GM21390 (cell line): ENCODE measurements around the gene RASAL2.

Experiments used
- ATAC-seq: cut with Tn5 transposase; IDR thresholded peaks from one replicate; pipeline ENCODE4 v1.9.1; 2021; ENCODE audit not compliant: unreplicated experiment

RASAL2 gene

DNA sequence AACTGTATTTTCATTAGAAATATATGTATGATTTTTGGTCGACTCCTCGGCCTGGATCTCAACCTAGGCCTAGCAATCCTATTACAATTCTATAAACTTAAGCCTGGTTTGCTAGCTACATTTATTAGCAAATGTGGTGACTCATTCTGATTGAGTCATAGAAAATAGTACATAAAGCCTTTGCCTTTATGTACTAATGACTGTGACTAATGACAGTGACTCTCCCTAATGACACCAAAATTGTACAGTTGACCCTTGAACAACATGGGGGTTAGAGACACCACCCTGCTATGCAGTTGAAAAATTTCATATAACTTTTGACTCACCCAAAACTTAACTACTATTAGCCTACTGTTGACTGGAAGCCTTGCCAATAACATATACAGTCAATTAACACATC lies 324.0 kb downstream of the RASAL2 start:
- ATAC-seq = no peak

DNA sequence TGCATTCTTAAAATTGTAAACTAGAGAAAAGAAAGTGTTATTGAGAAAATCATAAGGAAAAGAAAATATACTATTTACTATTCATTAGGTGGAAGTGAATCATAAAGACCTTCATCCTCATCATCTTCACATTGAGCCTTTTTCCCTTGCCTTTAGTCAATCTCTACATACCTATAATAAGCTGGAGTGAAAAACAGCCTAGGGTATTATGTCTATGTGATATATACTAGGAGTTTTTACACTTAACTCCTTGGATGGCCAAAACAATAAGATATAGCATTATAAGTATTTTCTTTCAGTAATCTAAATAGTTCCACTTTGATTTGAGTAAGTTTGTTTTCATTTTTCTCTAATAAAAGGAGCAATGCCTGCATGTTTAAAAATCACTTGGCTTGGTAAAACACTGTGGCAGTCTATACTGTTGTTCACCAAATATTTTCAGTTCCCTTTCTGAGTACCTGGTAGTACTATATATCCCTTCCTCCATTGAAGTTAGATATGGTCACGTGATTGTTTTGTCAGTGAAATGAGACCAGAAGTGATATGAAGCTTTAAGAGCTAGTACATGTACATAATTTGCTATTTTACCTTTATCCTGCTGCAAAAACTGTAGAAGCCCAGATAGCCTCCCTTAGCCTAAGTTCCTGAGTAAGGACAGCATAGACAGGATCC lies 324.5 kb downstream of the RASAL2 start:
- ATAC-seq = peak; percentile 92

DNA sequence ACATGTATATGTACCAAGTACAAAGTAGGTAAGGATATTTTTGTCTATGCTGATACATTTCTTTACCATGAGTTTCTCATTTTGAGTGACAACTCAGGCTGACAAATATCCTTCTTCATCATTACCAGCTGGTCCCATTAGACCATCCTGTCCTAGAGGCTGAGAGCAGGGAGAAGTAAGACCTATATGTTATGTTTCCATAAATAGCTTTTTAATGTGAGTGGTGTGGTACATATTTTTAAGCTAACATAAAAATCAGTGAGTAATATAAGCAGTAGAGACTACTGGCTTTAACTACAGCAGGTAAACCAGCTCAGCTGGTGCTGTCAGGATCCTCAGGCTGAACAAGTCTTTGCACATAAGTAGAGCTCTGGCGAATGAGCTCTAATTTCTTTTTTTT lies 340.5 kb downstream of the RASAL2 start:
- ATAC-seq = no peak

DNA sequence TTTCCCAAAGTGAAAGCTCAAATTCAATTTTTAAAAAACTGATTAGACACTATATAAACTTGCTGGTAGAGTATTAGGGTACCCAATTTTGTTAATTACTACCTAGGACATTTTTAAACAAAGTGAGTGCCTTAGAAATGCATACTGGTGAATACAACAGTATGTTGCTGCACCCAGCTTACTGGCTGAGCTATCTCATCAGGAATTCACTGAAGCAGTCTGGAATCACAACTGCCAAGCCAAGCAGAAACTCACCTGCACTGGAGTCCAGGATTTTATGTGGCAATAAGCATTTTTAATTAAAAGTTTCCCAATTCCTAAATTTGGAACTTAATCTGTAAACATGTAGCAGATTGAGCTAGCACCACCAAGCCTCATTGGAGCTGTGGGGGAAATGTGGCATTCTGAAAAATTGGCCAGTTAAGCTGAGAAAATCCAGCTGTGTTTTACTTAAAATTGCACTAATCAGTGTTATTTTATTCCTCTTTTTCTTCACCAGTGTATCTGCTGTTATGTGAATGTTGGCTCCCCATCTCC lies 341.1 kb downstream of the RASAL2 start:
- no peak for ATAC-seq

DNA sequence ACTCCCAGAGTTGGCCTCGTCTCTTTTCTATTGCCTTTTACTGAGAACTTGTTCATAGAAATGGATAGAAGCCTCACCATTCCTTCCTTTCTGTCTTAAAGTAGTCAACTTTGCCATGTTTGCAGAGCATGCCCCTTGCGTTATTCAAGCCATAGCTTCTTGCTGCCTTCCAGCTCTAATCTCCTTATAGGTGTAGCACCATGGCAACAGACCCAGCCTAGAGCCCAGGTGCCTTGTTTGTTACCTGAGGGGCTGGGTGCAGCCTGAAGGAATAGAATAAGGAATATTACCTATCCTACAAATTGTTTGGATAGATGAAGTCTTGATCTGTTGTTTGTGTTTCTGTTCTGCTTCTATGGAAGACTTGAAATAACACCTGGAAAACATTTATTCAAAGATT lies 343.0 kb downstream of the RASAL2 start:
- no peak for ATAC-seq

DNA sequence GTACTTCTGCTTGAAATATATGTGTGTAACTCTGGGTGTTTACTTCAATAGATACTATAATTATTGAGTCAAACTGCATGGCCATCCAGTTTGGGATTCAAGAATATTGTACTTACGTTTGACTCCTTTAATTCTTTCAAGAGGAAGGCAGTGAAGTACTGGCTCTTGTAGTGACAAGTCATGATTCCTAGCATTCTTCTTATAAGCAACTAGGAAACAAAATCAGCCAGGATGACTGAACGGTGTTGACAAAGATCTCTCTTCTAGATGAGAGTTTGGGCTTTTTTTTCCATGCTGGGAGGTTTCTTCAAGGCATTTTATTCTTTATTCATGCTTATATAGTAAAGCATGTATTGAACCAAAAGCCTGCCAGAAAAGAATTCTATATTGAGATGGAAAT lies 344.5 kb downstream of the RASAL2 start:
- ATAC-seq = no peak

DNA sequence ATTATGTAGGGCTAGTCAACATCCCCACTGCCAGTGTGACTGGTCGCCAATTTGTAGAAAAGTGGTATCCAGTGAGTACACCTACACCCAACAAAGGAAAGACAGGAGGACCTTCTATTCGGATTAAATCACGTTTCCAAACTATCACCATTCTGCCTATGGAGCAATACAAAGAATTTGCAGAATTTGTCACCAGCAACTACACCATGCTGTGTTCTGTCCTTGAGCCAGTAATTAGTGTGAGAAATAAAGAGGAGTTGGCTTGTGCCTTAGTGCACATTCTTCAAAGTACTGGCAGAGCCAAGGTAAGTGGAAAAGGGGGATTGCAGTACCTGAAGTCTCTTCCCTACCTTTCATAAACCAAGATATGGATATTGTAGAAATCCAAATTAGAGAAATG lies 349.0 kb downstream of the RASAL2 start:
- no peak for ATAC-seq

DNA sequence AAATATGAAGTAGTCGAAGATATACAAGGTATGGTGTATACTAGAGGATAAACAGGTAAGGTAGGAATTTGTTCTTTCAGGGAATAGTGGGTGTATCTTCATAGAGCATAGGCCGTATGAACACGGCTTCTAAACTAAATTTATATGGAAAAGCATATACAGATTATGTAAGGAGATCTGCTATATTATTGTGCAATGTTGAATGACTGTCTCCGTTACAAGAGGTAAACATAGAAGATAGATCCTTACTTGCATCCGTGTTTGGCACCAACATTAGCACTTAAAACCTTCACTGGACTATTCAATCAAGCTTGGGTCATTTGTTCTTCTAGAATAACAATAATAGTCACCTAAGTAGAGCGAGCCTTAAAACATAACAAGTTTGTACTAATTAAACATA lies 357.0 kb downstream of the RASAL2 start:
- ATAC-seq = no peak

DNA sequence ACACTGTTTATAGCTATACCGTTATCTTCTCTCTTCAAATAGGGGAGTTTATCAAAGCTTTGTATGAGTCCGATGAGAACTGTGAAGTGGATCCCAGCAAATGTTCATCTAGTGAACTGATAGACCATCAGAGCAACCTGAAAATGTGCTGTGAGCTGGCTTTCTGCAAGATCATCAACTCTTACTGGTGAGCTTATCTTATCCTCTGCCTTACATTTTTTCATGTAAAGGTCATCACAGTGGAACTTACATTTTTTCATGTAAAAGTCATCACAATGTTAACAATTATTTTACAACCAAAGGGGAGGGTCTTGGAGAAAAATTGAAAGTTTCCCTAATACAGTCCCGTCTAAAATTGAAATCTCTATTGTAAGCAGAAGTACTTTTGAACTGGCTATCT lies 357.6 kb downstream of the RASAL2 start:
- no peak for ATAC-seq

DNA sequence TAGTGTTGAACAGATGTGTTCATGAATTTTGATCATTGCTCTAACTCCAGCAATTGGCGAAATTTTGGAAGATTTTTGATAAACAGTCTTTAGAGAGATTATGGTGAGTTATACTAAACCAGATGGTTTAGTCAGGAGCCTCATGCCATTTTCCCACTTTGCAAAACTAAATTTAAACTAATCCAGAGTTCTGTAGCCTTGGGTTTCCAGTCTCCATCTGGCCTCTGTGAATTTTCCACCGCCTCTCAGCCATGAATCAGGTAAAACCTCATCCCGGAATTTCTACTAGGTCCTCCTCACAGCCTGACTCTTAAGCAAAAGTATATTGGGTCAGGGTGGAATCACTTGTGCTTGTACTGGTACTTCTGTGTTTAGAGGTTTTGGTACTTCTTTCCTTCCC lies 358.1 kb downstream of the RASAL2 start:
- ATAC-seq = no peak

DNA sequence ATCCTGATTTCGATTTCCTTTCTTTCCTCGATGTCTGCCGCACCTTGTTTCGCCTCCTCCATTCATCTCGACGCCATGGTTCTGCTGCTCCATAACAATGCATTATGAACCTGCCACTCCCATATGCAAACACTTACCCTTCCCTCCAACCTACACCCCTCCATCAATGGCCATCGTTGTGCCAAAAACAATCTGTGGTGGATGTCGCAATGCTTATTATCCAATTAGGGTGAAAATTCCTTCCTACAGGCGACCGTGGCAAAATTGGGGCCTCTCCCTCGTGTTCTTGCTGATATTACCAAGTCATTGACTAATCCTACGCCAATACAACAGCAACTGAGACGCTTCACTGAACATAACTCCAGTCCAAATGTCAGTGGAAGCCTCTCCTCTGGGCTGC lies 362.6 kb downstream of the RASAL2 start:
- no peak for ATAC-seq

DNA sequence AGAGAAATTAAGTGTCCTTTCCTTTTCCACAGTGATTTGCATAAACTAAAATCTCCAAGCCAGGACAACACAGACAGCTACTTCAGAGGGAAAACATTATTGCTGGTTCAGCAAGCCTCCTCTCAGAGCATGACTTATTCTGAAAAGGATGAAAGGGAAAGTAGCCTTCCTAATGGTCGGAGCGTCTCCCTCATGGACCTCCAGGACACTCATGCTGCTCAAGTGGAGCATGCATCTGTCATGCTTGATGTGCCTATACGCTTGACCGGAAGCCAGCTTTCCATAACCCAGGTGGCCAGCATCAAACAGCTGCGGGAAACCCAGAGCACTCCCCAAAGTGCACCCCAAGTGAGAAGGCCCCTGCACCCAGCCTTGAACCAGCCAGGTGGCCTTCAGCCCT lies 363.7 kb downstream of the RASAL2 start:
- no peak for ATAC-seq

DNA sequence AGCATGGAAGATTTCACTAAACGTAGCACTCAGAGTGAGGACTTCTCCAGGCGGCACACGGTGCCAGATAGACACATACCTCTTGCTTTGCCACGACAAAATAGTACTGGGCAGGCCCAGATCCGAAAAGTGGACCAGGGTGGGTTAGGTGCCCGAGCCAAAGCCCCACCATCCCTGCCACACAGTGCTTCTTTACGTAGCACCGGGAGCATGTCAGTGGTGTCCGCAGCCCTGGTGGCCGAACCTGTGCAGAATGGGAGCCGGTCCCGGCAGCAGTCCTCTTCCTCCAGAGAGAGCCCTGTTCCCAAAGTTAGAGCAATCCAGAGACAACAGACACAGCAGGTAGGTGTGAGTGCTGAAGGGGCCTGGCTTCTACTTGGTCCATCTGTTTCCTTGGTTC lies 364.3 kb downstream of the RASAL2 start:
- ATAC-seq = no peak

DNA sequence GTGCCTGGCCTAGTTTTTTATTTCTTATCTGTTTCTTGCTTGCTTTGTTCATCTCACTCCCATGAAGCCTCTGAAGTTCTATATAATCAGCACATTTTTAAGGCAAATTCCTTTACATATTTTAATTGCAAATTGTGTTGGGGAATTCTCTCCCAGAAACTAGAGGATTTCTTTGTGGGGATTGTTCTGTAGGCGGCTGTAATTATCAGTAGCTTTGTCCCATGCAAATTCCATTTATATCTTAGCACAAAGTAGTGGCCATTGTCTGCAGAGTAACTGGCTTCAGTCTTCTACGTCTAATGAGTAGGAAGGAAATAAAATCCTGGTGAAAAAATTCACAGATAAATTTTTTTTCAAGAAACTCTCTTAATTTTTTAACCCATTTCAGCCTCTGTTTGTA lies 367.2 kb downstream of the RASAL2 start:
- no peak for ATAC-seq

DNA sequence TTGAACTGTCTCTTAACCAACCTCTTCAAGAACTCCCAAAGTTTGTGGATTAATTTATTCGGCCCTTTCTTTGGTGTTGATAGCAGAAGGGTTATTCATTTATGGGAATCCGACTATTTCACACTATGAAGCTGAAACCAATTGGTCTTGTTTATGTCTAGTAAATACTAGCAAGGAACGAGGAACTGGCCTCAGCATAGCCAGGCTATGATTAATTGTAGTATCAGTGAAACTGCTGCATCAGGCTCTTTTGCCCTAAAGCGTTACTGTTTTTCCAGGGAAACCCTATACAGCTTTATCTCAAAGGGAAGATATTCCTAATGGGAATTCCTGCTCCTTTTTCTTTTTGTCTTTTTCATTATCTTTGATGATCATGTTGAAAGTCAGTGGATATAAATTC lies 367.8 kb downstream of the RASAL2 start:
- no peak for ATAC-seq

DNA sequence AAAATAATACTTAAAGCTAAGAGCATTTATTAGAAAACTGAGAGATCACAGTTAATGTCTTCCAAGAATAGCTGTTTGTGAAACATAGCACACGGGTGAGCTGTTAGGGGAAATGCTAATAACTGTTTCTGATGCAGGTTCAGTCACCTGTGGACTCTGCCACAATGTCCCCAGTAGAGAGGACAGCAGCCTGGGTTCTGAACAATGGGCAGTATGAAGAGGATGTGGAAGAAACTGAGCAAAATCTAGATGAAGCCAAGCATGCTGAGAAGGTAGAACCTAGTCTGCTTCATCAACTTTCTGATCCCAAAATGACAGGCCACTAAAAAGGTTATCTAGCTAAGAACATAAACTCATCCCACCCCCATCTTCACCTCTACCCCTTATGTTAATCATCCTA lies 370.2 kb downstream of the RASAL2 start:
- no peak for ATAC-seq

DNA sequence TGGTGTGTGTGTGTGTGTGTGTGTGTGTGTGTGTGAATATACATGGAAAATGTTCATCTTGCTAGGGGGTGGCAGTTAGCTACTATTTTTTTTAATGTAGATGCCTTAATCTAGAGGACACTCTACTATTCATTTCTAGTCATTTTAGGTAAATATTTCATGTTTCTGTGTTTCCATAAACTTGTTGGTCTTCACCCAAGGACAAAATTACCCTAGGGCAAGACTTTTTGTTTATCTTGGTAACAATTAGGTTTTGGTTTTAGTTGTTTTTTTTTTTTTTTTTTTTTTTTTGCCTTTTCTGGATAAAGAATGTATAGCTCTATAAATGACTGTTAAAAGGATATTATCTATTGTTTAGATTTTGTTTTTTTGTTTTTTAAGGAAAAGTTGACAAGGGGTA lies 370.7 kb downstream of the RASAL2 start:
- no peak for ATAC-seq

DNA sequence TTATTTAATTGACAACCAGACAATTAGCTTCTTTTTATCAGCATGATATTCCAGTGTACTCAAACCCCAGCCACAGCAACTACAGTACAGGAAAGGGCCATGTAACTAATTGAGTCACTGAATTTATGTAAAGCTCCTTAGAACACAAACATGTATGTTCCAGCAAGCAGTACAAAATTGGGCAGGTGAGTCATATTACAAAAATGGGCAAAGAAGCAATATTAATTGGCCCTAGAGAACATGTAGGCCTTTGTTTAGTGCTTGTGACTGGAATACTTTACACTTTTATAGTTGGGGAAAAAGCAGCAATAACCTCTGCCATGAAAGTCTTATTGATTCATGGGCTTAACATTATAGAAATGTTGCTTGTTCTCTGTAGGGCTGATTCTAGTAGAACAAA lies 371.1 kb downstream of the RASAL2 start:
- no peak for ATAC-seq

DNA sequence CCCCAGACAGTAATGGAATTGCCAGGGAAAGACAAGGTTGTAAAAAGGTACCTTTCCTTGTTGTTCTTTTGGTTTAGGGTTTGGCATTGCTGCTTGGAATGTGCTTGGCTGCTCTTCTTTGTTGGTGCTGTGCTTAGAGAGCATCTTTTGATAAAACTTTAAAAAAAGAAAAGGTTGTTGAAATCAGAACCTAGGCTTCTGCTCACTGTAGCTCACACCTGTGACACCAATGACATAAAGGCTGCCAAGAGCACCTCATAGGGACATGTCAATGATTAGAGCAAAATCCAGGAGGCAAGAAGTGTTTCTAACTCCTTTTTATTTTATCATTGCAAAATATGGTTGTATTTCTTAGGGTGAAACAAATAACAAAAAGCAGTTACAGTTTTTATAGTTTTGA lies 373.9 kb downstream of the RASAL2 start:
- ATAC-seq = no peak

DNA sequence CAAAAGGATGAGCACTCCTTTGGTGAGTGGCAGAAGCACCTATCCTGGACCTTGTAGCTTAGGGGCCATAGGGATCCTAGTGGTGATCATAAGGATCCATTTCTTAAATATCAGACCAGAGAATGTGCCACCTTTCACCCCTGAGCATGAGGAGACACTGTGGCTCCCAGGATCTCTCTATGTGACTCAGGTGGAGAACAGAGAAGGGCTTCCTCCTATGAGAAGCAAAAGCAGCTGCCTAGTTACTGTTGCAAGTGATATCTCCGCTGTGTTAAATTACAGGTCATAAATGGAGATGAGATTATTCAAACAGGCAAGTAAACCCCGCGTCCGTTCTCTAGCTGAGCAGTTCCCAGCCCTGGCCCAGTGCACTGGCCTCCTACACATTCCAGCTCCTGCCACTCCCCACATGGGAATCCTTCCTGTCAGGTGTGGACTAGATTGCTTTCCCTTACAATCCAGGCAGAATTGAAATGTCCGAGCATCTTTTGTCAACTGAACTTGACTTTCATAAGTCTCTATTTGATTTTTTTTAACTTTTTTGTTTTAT lies 376.6 kb downstream of the RASAL2 start:
- no peak for ATAC-seq

DNA sequence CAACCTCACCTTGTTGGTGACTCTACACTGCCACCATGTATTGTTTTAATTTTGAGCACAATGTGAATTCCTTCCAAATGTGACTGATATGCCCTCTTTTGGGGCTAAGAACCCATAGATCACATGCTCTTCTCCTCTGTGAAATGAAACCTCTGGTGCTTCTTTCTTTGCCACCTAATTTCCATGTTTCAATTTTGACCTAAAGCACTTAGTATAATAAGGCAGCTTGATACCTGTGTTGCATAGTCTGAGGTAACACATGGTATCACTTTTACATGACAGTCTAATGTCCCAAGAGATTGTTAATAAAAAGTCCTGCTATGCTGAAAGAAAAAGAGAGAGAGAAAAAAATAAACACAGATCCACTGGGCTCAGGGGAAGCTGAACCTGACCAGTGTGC lies 378.6 kb downstream of the RASAL2 start:
- ATAC-seq = no peak

DNA sequence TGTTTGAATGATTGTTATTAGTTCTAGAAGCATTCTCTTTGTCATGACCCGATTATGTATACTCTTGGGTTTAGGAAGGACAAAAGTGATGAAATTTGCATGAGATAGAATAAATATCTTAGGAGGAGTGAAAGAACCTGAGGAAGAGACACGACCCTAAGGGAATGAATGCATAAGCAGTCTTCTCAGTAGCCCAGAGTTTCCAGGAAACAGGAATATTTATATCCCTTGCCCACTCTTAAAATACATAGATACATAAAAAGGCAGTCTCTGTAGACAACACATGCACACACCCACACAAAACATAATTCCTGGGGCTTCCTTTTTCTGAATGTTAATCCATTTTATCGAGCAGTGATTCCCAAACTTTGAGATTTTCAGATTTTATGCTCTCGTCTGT lies 383.5 kb downstream of the RASAL2 start:
- no peak for ATAC-seq

DNA sequence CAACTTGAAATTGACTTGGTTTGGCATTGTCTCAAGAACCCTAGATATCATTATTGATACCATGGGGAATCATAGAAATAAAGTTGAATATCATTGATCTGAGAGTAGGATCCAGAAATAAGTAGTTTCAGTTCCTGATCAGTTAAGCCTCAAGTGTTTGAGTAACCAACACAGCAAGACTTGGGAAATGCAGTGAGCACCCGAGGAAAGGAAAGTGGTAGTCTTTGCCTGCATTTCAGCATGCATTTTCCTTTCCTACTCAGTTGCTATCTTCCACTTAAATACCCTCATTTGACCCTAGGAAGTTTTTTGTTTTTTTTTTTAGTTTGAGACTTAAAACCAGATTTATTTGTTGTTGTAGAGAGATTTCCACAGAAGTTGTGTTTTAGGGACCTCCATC lies 383.9 kb downstream of the RASAL2 start:
- no peak for ATAC-seq
